Measurements from ENCODE around the gene TYW3. TPM values are rescaled to one million over a fixed set of nuclear protein-coding genes. Genes with fewer than 3 reads are reported as not detected.

Gene TYW3
- total RNA-seq, 1 experiment from 2014 or later = 33.9 TPM

GRCh38 chr1:74715806-74716205, 17.1 kb upstream of the TYW3 start:
- BruUV-seq (replicated peaks) = no TSS peak
- CTCF ChIA-PET = no interaction called here

GRCh38 chr1:74716822-74717221, 16.1 kb upstream of the TYW3 start:
- BruUV-seq (replicated peaks) = no TSS peak
- CTCF ChIA-PET = interaction anchor here (0.5 kb wide), 1 partner anchor 27 kb away, joined by 3 read pairs; no protein-coding TSS in a partner anchor
- Histone ChIP-seq H3K9me3 (ENCODE audit: low read depth, low read length, poor library complexity, severe bottlenecking) (no peaks in the 10 kb centered on the region), H3K27me3 (replicated peaks; ENCODE audit: insufficient read depth, low read depth, low read length, poor library complexity) (no peaks in the 10 kb centered on the region), H3K4me1 (ENCODE audit: insufficient read depth, low read length, poor library complexity, severe bottlenecking) (no peaks in the 10 kb centered on the region), H3K4me3 (ENCODE audit: low read depth, low read length, poor library complexity, severe bottlenecking) (no peak overlapping the region), H3K27ac (ENCODE audit: low read depth, low read length, poor library complexity, severe bottlenecking) (no peak overlapping the region), H3K36me3 (ENCODE audit: insufficient read depth, low read length, poor library complexity, severe bottlenecking) (peaks cover 21% of the 10 kb centered on the region)
- POLR2A ChIA-PET (ENCODE audit: low non-redundant PET) = interaction anchor here (0.7 kb wide), 1 partner anchor 629 kb away, joined by 3 read pairs; no protein-coding TSS in a partner anchor
- no peak for TF ChIP-seq CTCF (conservative IDR thresholded peaks at IDR 0.05; ENCODE audit: low read depth, low read length)
- TF ChIP-seq EZH2 (IDR thresholded peaks at IDR 0.05; ENCODE audit: borderline replicate concordance, low read depth, low read length, poor library complexity, severe bottlenecking) = no peak
- intact Hi-C loops (cut with micrococcal nuclease; ENCODE audit: unreplicated experiment) = no loop called here
- no peak for DNase-seq (ENCODE audit: low spot score)

More at GRCh38 chr1:74715806-74716205, 17.1 kb upstream of the TYW3 start:
- TF ChIP-seq EZH2 (IDR thresholded peaks at IDR 0.05; ENCODE audit: borderline replicate concordance, low read depth, low read length, poor library complexity, severe bottlenecking) (no peak), CTCF (conservative IDR thresholded peaks at IDR 0.05; ENCODE audit: low read depth, low read length) (no peak)
- POLR2A ChIA-PET (ENCODE audit: low non-redundant PET) = no interaction called here
- H3K36me3 ChIP-seq (ENCODE audit: insufficient read depth, low read length, poor library complexity, severe bottlenecking) = peaks cover 21% of the 10 kb centered on the region
- H3K27me3 ChIP-seq (replicated peaks; ENCODE audit: insufficient read depth, low read depth, low read length, poor library complexity) = no peaks in the 10 kb centered on the region
- no peaks in the 10 kb centered on the region for H3K4me1 ChIP-seq (ENCODE audit: insufficient read depth, low read length, poor library complexity, severe bottlenecking)
- intact Hi-C loops (cut with micrococcal nuclease; ENCODE audit: unreplicated experiment) = no loop called here
- no peak overlapping the region for H3K4me3 ChIP-seq (ENCODE audit: low read depth, low read length, poor library complexity, severe bottlenecking)
- no peak overlapping the region for H3K27ac ChIP-seq (ENCODE audit: low read depth, low read length, poor library complexity, severe bottlenecking)
- no peak for DNase-seq (ENCODE audit: low spot score)
- H3K9me3 ChIP-seq (ENCODE audit: low read depth, low read length, poor library complexity, severe bottlenecking) = no peaks in the 10 kb centered on the region

GRCh38 chr1:74717626-74718025, 15.3 kb upstream of the TYW3 start:
- DNase-seq (ENCODE audit: low spot score) = no peak
- TF ChIP-seq EZH2 (IDR thresholded peaks at IDR 0.05; ENCODE audit: borderline replicate concordance, low read depth, low read length, poor library complexity, severe bottlenecking) = no peak
- TF ChIP-seq CTCF (conservative IDR thresholded peaks at IDR 0.05; ENCODE audit: low read depth, low read length) = no peak
- Histone ChIP-seq H3K27me3 (replicated peaks; ENCODE audit: insufficient read depth, low read depth, low read length, poor library complexity) (no peaks in the 10 kb centered on the region), H3K9me3 (ENCODE audit: low read depth, low read length, poor library complexity, severe bottlenecking) (no peaks in the 10 kb centered on the region), H3K27ac (ENCODE audit: low read depth, low read length, poor library complexity, severe bottlenecking) (no peak overlapping the region), H3K4me3 (ENCODE audit: low read depth, low read length, poor library complexity, severe bottlenecking) (no peak overlapping the region), H3K36me3 (ENCODE audit: insufficient read depth, low read length, poor library complexity, severe bottlenecking) (peaks cover 21% of the 10 kb centered on the region), H3K4me1 (ENCODE audit: insufficient read depth, low read length, poor library complexity, severe bottlenecking) (no peaks in the 10 kb centered on the region)
- POLR2A ChIA-PET (ENCODE audit: low non-redundant PET) = no interaction called here
- CTCF ChIA-PET = no interaction called here
- BruUV-seq (replicated peaks) = no TSS peak
- intact Hi-C loops (cut with micrococcal nuclease; ENCODE audit: unreplicated experiment) = no loop called here
